IMR-90 (cell line): Measurements from ENCODE around the gene MACO1. TPM values are rescaled to one million over a fixed set of nuclear protein-coding genes. Genes with fewer than 3 reads are reported as not detected.
"Not testable (repeated sequence)": the region's sequence is repeated elsewhere in the genome, so short reads cannot be mapped to it uniquely, and the experiment has no call there.

ENCODE experiments used
- ATAC-seq: fragments of 200-7000 bp; cut with Tn5 transposase; 2 replicates; pipeline ENCODE4 v1.9.1; 2020; ENCODE audit warnings: low read depth, mild to moderate bottlenecking, moderate library complexity
- BruUV-seq: library from RNA; stranded (reverse); fragments of 400-500 nt; replicated peaks from 2 replicates; lab custom pipeline; 2021; lab: Mats Ljungman, UMichigan
- CTCF ChIA-PET: fragments of 300-600 bp; formaldehyde crosslinking; extraction: SDS; loops from one replicate; lab custom pipeline; 2021; ENCODE audit warnings: antibody characterized with exemption; lab: Yijun Ruan, JAX
- POLR2A ChIA-PET: fragments of 300-600 bp; sonication (Branson Sonifier 250); formaldehyde crosslinking; loops from one replicate; lab custom pipeline; 2022; ENCODE audit warnings: antibody characterized with exemption; ENCODE audit not compliant: unreplicated experiment; lab: Charles Lee
- DNase-seq: peaks from one replicate; pipeline ENCODE4 v3.0.0; 2013
- H2AFZ ChIP-seq: replicated peaks from 2 replicates; pipeline ENCODE3; 2013; ENCODE audit warnings: low read length, mild to moderate bottlenecking; ENCODE audit not compliant: poor library complexity
- H2AK5ac ChIP-seq: 2 replicates; pipeline ENCODE4 v1.6.1; 2013; ENCODE audit warnings: low read depth, low read length, inconsistent platforms
- H2AK9ac ChIP-seq: replicated peaks from 2 replicates; pipeline ENCODE3; 2013; ENCODE audit warnings: mild to moderate bottlenecking, low read depth, low read length, moderate library complexity; ENCODE audit not compliant: poor library complexity
- H2BK120ac ChIP-seq: 2 replicates; pipeline ENCODE4 v1.6.1; 2013; ENCODE audit warnings: low read depth, low read length, inconsistent platforms
- H2BK15ac ChIP-seq: 3 replicates; pipeline ENCODE4 v1.6.1; 2013; ENCODE audit warnings: low read depth, low read length, inconsistent platforms
- H2BK20ac ChIP-seq: 2 replicates; pipeline ENCODE4 v1.6.1; 2013; ENCODE audit warnings: low read depth, mild to moderate bottlenecking, inconsistent platforms, low read length, moderate library complexity
- H2BK5ac ChIP-seq: 2 replicates; pipeline ENCODE4 v1.6.1; 2013; ENCODE audit warnings: mild to moderate bottlenecking, low read depth, low read length, inconsistent platforms; ENCODE audit not compliant: poor library complexity, severe bottlenecking
- H3K14ac ChIP-seq: replicated peaks from 2 replicates; pipeline ENCODE4 v1.6.1; 2013; ENCODE audit warnings: low read depth, low read length, inconsistent platforms
- H3K18ac ChIP-seq: 2 replicates; pipeline ENCODE4 v1.6.1; 2013; ENCODE audit warnings: low read depth, low read length, control low read depth
- H3K23ac ChIP-seq: 2 replicates; pipeline ENCODE4 v1.6.1; 2013; ENCODE audit warnings: low read depth, low read length, inconsistent platforms
- H3K27ac ChIP-seq: 2 replicates; pipeline ENCODE4 v1.5.1; 2013; ENCODE audit warnings: mild to moderate bottlenecking, control low read depth, low read length; ENCODE audit not compliant: insufficient read depth
- H3K27me3 ChIP-seq: 2 replicates; pipeline ENCODE4 v1.6.1; 2013; ENCODE audit warnings: low read length; ENCODE audit not compliant: control insufficient read depth, insufficient read depth
- H3K36me3 ChIP-seq: 2 replicates; pipeline ENCODE4 v1.6.1; 2013; ENCODE audit warnings: low read length, mixed read lengths; ENCODE audit not compliant: control insufficient read depth, insufficient read depth
- H3K4ac ChIP-seq: 2 replicates; pipeline ENCODE4 v1.6.1; 2013; ENCODE audit warnings: low read depth, low read length, inconsistent platforms
- H3K4me1 ChIP-seq: 2 replicates; pipeline ENCODE4 v1.6.1; 2013; ENCODE audit warnings: low read length, mixed read lengths; ENCODE audit not compliant: control insufficient read depth, insufficient read depth
- H3K4me2 ChIP-seq: 2 replicates; pipeline ENCODE4 v1.6.1; 2013; ENCODE audit warnings: low read depth, mild to moderate bottlenecking, control low read depth, low read length, moderate library complexity
- H3K4me3 ChIP-seq: 2 replicates; pipeline ENCODE4 v1.5.1; 2013; ENCODE audit warnings: low read depth, mild to moderate bottlenecking, control low read depth, low read length, moderate library complexity; ENCODE audit not compliant: insufficient read depth
- H3K56ac ChIP-seq: 2 replicates; pipeline ENCODE4 v1.6.1; 2013; ENCODE audit warnings: low read length, inconsistent platforms; ENCODE audit not compliant: insufficient read depth; ENCODE audit errors: extremely low read depth
- H3K79me1 ChIP-seq, 2 experiments: 2 replicates each; pipeline ENCODE4 v1.6.1; 2013; ENCODE audit warnings: low read length in 2 of 2, inconsistent platforms in 1 of 2, low read depth in 1 of 2
- H3K9ac ChIP-seq: 2 replicates; pipeline ENCODE4 v1.6.1; 2013; ENCODE audit warnings: low read depth, low read length, control low read depth
- H3K9me1 ChIP-seq: 2 replicates; pipeline ENCODE4 v1.6.1; 2013; ENCODE audit warnings: low read length, inconsistent platforms; ENCODE audit not compliant: insufficient read depth
- H3K9me3 ChIP-seq: 2 replicates; pipeline ENCODE4 v1.6.1; 2013; ENCODE audit warnings: low read length; ENCODE audit not compliant: control insufficient read depth, insufficient read depth
- H4K20me1 ChIP-seq: 2 replicates; pipeline ENCODE4 v1.6.1; 2013; ENCODE audit warnings: low read length, inconsistent platforms; ENCODE audit not compliant: insufficient read depth
- H4K5ac ChIP-seq: 2 replicates; pipeline ENCODE4 v1.6.1; 2013; ENCODE audit warnings: mild to moderate bottlenecking, low read depth, low read length, control low read depth
- H4K8ac ChIP-seq, 2 experiments: 2 replicates each; pipeline ENCODE4 v1.6.1; 2013; ENCODE audit warnings: low read depth in 2 of 2, low read length in 2 of 2, control low read depth in 1 of 2, inconsistent platforms in 1 of 2
- H4K91ac ChIP-seq: 2 replicates; pipeline ENCODE4 v1.6.1; 2013; ENCODE audit warnings: low read depth, low read length, inconsistent platforms; ENCODE audit not compliant: insufficient read depth
- BHLHE40 ChIP-seq: fragments of 150-350 bp; IDR thresholded peaks from 2 replicates; pipeline ENCODE4 v1.6.1; 2016; ENCODE audit warnings: mild to moderate bottlenecking, low read depth, low read length
- CEBPB ChIP-seq: IDR thresholded peaks from 2 replicates; pipeline ENCODE4 v1.6.1; 2012; ENCODE audit warnings: low read depth, low read length, improper control_type of control experiment
- CTCF ChIP-seq: conservative IDR thresholded peaks from 2 replicates; pipeline ENCODE4 v1.5.1; 2012; ENCODE audit warnings: mild to moderate bottlenecking, low read depth, low read length, improper control_type of control experiment
- FOS ChIP-seq: fragments of 150-350 bp; IDR thresholded peaks from 2 replicates; pipeline ENCODE4 v1.6.1; 2016; ENCODE audit warnings: low read depth, low read length
- NFE2L2 ChIP-seq: fragments of 150-350 bp; IDR thresholded peaks from 2 replicates; pipeline ENCODE4 v1.6.1; 2016; ENCODE audit warnings: low read depth, mild to moderate bottlenecking, low read length
- POLR2A ChIP-seq: IDR thresholded peaks from 2 replicates; pipeline ENCODE4 v1.6.1; 2012; ENCODE audit warnings: mild to moderate bottlenecking, low read depth, low read length
- RAD21 ChIP-seq: IDR thresholded peaks from 2 replicates; pipeline ENCODE4 v1.6.1; 2012; ENCODE audit warnings: low read length, improper control_type of control experiment
- WGBS, 2 experiments: methylation state at CpG; one replicate each; pipeline versions ENCODE4 v1.1.5 to v1.1.7; 2013; ENCODE audit warnings: missing lambda C conversion rate in 2 of 2; ENCODE audit not compliant: insufficient read length in 1 of 2; ENCODE audit errors: extremely low coverage in 2 of 2; 5-methylcytosine and 5-hydroxymethylcytosine counted together
- dilution Hi-C: fragments of 300-500 bp; cut with HindIII; formaldehyde crosslinking; loops from one replicate; pipeline ENCODE4 v1.14.3; 2018; ENCODE audit warnings: low sequenced_read_pairs; ENCODE audit not compliant: unreplicated experiment
- in situ Hi-C: fragments of 300-500 bp; cut with MboI; formaldehyde crosslinking; loops from 3 replicates; pipeline ENCODE4 v1.14.3; 2019; ENCODE audit warnings: low sequenced_read_pairs, inconsistent platforms, mixed read lengths
- intact Hi-C: fragments of 100-400 bp; cut with micrococcal nuclease; formaldehyde crosslinking; loops from 2 replicates; pipeline ENCODE4 v1.10.0; 2022
- polyA plus RNA-seq, 3 experiments: library from polyadenylated mRNA; depleted of rRNA; stranded (reverse); fragments of >200 nt; gene quantifications; 2 replicates each; pipeline ENCODE4 v1.2.3, GENCODE V29; 2012; ENCODE audit warnings: low replicate concordance in 1 of 3
- total RNA-seq: library from RNA; depleted of rRNA; stranded (reverse); fragments of >200 nt; gene quantifications from 2 replicates; pipeline ENCODE4 v1.2.3, GENCODE V29; 2012

Gene MACO1
- total and polyA plus RNA-seq, 2 of the 4 experiments (the other 2 are of a cell fraction): 6.8 to 12.7 TPM

GRCh38 chr1:25430073-25430966 is at the start of gene MACO1 (continued):
- TF ChIP-seq CEBPB (peak; percentile 74), FOS (peak; percentile 81), CTCF (no peak), NFE2L2 (peak; percentile 62; the same call in 1 of the 2 replicates), POLR2A (peak; percentile 95), BHLHE40 (no peak), RAD21 (no peak)

DNA sequence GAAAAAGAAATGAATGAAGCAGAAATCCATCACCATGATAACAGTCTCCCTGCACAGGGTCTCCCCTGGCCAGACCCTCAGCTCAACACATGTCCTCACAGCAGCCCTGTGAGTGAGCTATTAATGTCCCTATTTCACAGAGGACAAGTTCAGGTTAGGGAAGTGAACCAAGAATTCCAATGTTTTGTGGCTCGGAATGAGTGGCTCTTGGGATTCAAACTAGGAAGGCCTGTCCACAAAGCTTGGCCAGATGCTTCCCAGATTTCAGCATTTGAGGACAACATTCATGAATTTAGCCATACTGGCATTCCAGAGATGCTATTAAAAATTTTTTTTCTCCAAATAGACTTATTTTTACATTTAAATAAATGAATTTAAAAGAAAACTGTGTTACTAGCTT is 48.2 kb upstream of the MACO1 start:
- POLR2A ChIA-PET, H4K20me1 ChIP-seq, CTCF ChIA-PET, ATAC-seq, H3K4me3 ChIP-seq, H3K27me3 ChIP-seq, H2BK5ac ChIP-seq, H2AK5ac ChIP-seq, H3K27ac ChIP-seq, H3K23ac ChIP-seq, H2AFZ ChIP-seq, H2BK15ac ChIP-seq, H3K79me1 ChIP-seq, H2BK120ac ChIP-seq, H3K9me1 ChIP-seq, H3K36me3 ChIP-seq, intact Hi-C loops, H2BK20ac ChIP-seq, H3K9ac ChIP-seq, H3K9me3 ChIP-seq, DNase-seq, in situ Hi-C loops, H3K4me1 ChIP-seq, H2AK9ac ChIP-seq, H3K56ac ChIP-seq, H3K14ac ChIP-seq, H4K8ac ChIP-seq, dilution Hi-C loops, H3K4ac ChIP-seq, H4K5ac ChIP-seq, H3K4me2 ChIP-seq, H3K18ac ChIP-seq, BruUV-seq, H4K91ac ChIP-seq: not testable (repeated sequence)
- no CpG with 5 or more reads among the region's 1 CpG for WGBS, 2 experiments
